Transverse colon (tissue), 4 donors: ENCODE data around the gene TNFRSF14. TPM values are rescaled to one million over a fixed set of nuclear protein-coding genes. Genes with fewer than 3 reads are reported as not detected.
A peak's percentile ranks its signal among the peaks of the same experiment; 100 is the strongest.
"Not testable (repeated sequence)": the region's sequence is repeated elsewhere in the genome, so short reads cannot be mapped to it uniquely, and the experiment has no call there.

Experiments
- DNase-seq: peaks from one replicate; pipeline ENCODE4 v3.0.0-alpha.2; 2019
- H3K27ac ChIP-seq, 4 donors: fragments of 200-600 bp; sonication (generic); 2 replicates each; pipeline ENCODE4 v1.5.1; 2016 to 2018; ENCODE audit warnings: inconsistent platforms in 4 of 4
- H3K27me3 ChIP-seq: fragments of 200-600 bp; sonication (generic); 2 replicates; pipeline ENCODE4 v1.5.1; 2017; ENCODE audit warnings: inconsistent platforms
- H3K36me3 ChIP-seq, 4 donors: fragments of 200-600 bp; sonication (generic); 2 replicates each; pipeline ENCODE4 v1.5.1; 2017 to 2019; ENCODE audit warnings: inconsistent platforms in 4 of 4
- H3K4me1 ChIP-seq, 4 donors: fragments of 200-600 bp; sonication (generic); 2 replicates each; pipeline ENCODE4 v1.5.1; 2017 to 2020; ENCODE audit warnings: inconsistent platforms in 4 of 4
- H3K4me3 ChIP-seq, 4 donors: fragments of 200-600 bp; sonication (generic); 1 replicate in 1 of 4; 2 replicates in 3 of 4; pipeline versions ENCODE4 v1.5.1 to v1.6.1; 2017 to 2019; ENCODE audit warnings: inconsistent platforms in 4 of 4
- H3K9me3 ChIP-seq, 2 donors: fragments of 200-600 bp; sonication (generic); 2 replicates each; pipeline ENCODE4 v1.5.1; 2017 to 2019; ENCODE audit warnings: inconsistent platforms in 2 of 2
- CTCF ChIP-seq, 5 experiments: fragments of 200-600 bp in 3 of 5; fragments of 450-650 bp in 2 of 5; sonication (generic) in 3 of 5; IDR thresholded peaks; 1 replicate in 2 of 5; 2 replicates in 3 of 5; pipeline ENCODE4 v1.5.1; 2016 to 2017; ENCODE audit warnings: antibody characterized with exemption in 5 of 5, inconsistent platforms in 3 of 5, mild to moderate bottlenecking in 2 of 5, moderate library complexity in 1 of 5
- EP300 ChIP-seq: sonication (generic); formaldehyde crosslinking; IDR thresholded peaks from one replicate; pipeline ENCODE4 v1.6.1; 2017; ENCODE audit warnings: antibody characterized with exemption, low read depth
- POLR2A ChIP-seq: fragments of 450-650 bp; IDR thresholded peaks from one replicate; pipeline ENCODE4 v1.6.1; 2016; ENCODE audit warnings: antibody characterized with exemption, mild to moderate bottlenecking, moderate library complexity
- POLR2AphosphoS5 ChIP-seq, 3 donors: sonication (generic); formaldehyde crosslinking; IDR thresholded peaks; one replicate each; pipeline ENCODE4 v1.6.1; 2016; ENCODE audit warnings: antibody characterized with exemption in 3 of 3
- WGBS, 2 donors: methylation state at CpG; one replicate each; pipeline ENCODE4 v1.1.5; 2018; ENCODE audit warnings: low coverage in 1 of 2; 5-methylcytosine and 5-hydroxymethylcytosine counted together
- in situ Hi-C, 4 donors: fragments of 200-750 bp; cut with MboI; loops; one replicate each; pipeline versions ENCODE4 v1.15.0 to v1.15.1; 2017; ENCODE audit warnings: low sequenced_read_pairs in 3 of 4, low pct_ligation_motif_present in 1 of 4, low pct_unique_long_range_greater_than_20kb in 1 of 4
- intact Hi-C: fragments of 100-400 bp; cut with DNase I; formaldehyde crosslinking; loops from one replicate; pipeline ENCODE4 v1.15.1; 2023; ENCODE audit warnings: low total_unique reads
- total RNA-seq, 4 donors: library from RNA; depleted of rRNA; stranded (reverse); fragments of >200 nt; gene quantifications; one replicate each; pipeline ENCODE4 v1.1.0, GENCODE V29; 2016

The TNFRSF14 gene
- total RNA-seq, 4 donors from 2014 or later: 178 to 758 (median 278) TPM

DNA sequence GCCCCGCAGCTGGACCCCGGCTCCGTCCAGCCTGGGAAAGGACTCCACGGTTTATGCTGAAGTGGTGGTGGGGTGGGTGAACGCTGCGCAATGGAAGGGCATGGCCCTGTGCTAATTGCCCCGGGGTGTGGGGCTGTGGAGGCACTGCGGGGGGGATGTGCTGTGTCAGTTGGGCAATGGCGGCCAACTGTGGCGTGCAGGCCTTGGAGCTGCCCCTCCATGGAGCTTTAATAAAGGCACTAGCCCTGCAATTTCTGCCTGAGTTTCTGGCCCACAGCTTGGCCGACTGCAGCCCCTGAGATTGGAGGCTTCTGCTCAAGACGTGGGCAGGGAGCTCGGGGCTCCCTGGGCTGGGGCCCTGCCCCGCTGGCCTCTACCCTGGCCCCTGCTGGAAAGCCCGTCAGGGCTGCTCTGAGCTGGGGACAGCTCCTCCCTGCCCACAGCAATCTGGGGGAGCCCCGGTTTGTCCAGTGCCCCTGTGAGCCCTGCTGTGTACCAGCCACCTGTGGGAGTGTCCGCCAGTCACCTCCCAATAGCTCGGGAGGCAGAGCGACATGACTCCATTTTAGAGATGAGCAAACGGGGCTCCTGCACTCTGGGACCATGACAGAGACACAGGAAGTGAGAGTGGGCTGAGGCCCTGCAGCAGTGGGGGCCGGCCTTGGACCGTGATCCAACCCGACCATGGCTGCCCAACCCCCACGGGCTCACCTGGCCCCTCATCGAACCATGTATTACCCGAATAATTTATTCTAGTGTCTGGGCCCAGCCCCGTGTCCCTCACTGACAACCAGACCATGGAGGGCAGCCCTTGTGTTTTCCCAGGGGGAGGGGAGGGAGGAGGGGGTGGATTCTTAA is 8.7 kb upstream of the TNFRSF14 start:
- H3K27ac ChIP-seq: peak overlapping the region; percentile 95 to 96 (median 96)
- no peaks in the 10 kb centered on the region for H3K36me3 ChIP-seq
- no peaks in the 10 kb centered on the region for H3K27me3 ChIP-seq
- WGBS, 2 donors: 6 to 7% methylated on average over 3 to 17 of the region's 27 CpGs
- intact Hi-C loops (loop anchor here (5.0 kb wide), 1 partner anchor 130 kb away; no protein-coding TSS in a partner anchor), in situ Hi-C loops (loop anchor here in 1 of 4 donors (10.0 to 25.0 kb wide), 2 partner anchors 133 to 360 kb away; partner anchors contain the start of genes FAAP20 and PEX10)
- DNase-seq: peak; percentile 51
- H3K9me3 ChIP-seq: no peaks in the 10 kb centered on the region
- TF ChIP-seq POLR2AphosphoS5 (IDR thresholded peaks at IDR 0.05): peak in 1 of 3 donors; percentile 29
- peak; percentile 76 for TF ChIP-seq POLR2A
- TF ChIP-seq EP300: no peak
- no peak for TF ChIP-seq CTCF (IDR thresholded peaks at IDR 0.05)
- peaks cover 20 to 68% (median 54%) of the 10 kb centered on the region in 4 donors for H3K4me1 ChIP-seq
- H3K4me3 ChIP-seq: peak overlapping the region; percentile 24 to 57 (median 42)

GRCh38 chr1:2548068-2548589 is 8.0 kb upstream of the TNFRSF14 start:
- peak; percentile 95 to 98 (median 98) for TF ChIP-seq CTCF (IDR thresholded peaks at IDR 0.05)
- peak; percentile 61 to 68 (median 63) for TF ChIP-seq POLR2AphosphoS5 (IDR thresholded peaks at IDR 0.05)
- no peak for TF ChIP-seq EP300
- TF ChIP-seq POLR2A: peak; percentile 42
- H3K4me3 ChIP-seq: peak overlapping the region in 3 of 4 donors; percentile 8 to 57 (median 46)
- H3K36me3 ChIP-seq: no peaks in the 10 kb centered on the region
- peak overlapping the region; percentile 95 to 96 (median 96) for H3K27ac ChIP-seq
- in situ Hi-C loops (loop anchor here in 1 of 4 donors (10.0 to 25.0 kb wide), 2 partner anchors 133 to 361 kb away; partner anchors contain the start of genes FAAP20 and PEX10), intact Hi-C loops (loop anchor here (5.0 kb wide), 1 partner anchor 131 kb away; no protein-coding TSS in a partner anchor)
- 11% methylated on average over 16 of the region's 17 CpGs; no CpG with 5 or more reads in 1 of the 2 donors for WGBS, 2 donors
- peaks cover 20 to 67% (median 54%) of the 10 kb centered on the region in 4 donors for H3K4me1 ChIP-seq
- peak; percentile 94 for DNase-seq
- H3K27me3 ChIP-seq: no peaks in the 10 kb centered on the region
- no peaks in the 10 kb centered on the region for H3K9me3 ChIP-seq

- in situ Hi-C loops (loop anchor here in 2 of 4 donors (10.0 to 25.0 kb wide), 3 partner anchors 135 to 362 kb away; partner anchors contain the start of genes PEX10 (in 2 of the 2) and FAAP20 (in 1 of the 2)), intact Hi-C loops (loop anchor here (5.0 kb wide), 1 partner anchor 132 kb away; no protein-coding TSS in a partner anchor)
- WGBS, 2 donors: 77% methylated on average over 25 of the region's 28 CpGs; no CpG with 5 or more reads in 1 of the 2 donors
- not testable (repeated sequence) for DNase-seq, H3K9me3 ChIP-seq, H3K27me3 ChIP-seq, H3K36me3 ChIP-seq
- Histone ChIP-seq H3K4me3 (peak overlapping the region in 1 of 4 donors; percentile 57), H3K27ac (peak overlapping the region; percentile 95 to 96 (median 96)), H3K4me1 (peaks cover 20 to 61% (median 47%) of the 10 kb centered on the region in 4 donors)
Observed at GRCh38 chr1:2549367-2550029, 6.7 kb upstream of the TNFRSF14 start.

- Histone ChIP-seq H3K27ac (peak overlapping the region in 2 of 4 donors; percentile 55 to 96), H3K4me1 (peaks cover 26 to 61% (median 48%) of the 10 kb centered on the region in 4 donors)
- intact Hi-C loops, H3K4me3 ChIP-seq, DNase-seq, H3K27me3 ChIP-seq, H3K9me3 ChIP-seq, H3K36me3 ChIP-seq: not testable (repeated sequence)
- WGBS, 2 donors: 64% methylated on average over 12 of the region's 12 CpGs; no CpG with 5 or more reads in 1 of the 2 donors
- in situ Hi-C loops: loop anchor here in 1 of 4 donors (25.0 kb wide), 1 partner anchor 138 kb away; the partner anchor contains the start of gene PEX10
Observed at GRCh38 chr1:2550309-2550861, 5.8 kb upstream of the TNFRSF14 start.

DNA sequence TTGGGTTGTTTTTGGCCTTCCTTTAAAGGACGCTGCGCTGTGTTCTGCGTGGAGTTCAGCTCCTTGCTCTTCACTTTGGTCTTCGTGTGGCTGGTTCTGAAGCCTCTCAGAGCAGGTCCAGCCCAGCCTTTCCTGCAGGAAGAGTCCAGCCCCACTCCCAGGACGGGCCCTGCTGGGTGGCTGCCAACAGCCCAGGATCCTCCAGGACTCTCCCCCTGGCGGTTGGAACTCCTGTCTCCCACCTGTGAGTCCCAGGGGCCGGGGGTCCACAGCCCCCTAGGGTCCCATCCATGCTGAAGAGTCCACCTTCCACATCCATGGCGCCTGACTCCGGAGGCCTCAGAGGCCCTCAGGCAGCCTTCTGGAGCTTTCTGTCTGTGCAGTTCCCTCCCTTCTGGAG is 4.6 kb upstream of the TNFRSF14 start:
- H3K9me3 ChIP-seq, H3K4me3 ChIP-seq, intact Hi-C loops, H3K36me3 ChIP-seq, DNase-seq, H3K27me3 ChIP-seq: not testable (repeated sequence)
- Histone ChIP-seq H3K4me1 (peaks cover 29 to 56% (median 43%) of the 10 kb centered on the region in 4 donors), H3K27ac (peak overlapping the region in 1 of 4 donors; percentile 55)
- 75 to 84% methylated on average over 4 to 9 of the region's 9 CpGs for WGBS, 2 donors
- in situ Hi-C loops: loop anchor here in 1 of 4 donors (25.0 kb wide), 1 partner anchor 139 kb away; the partner anchor contains the start of gene PEX10
